Measurements from ENCODE around the gene NRROS. TPM values are rescaled to one million over a fixed set of nuclear protein-coding genes. Genes with fewer than 3 reads are reported as not detected.

The NRROS gene
- total RNA-seq, 1 experiment from 2014 or later: 1.5 TPM

DNA sequence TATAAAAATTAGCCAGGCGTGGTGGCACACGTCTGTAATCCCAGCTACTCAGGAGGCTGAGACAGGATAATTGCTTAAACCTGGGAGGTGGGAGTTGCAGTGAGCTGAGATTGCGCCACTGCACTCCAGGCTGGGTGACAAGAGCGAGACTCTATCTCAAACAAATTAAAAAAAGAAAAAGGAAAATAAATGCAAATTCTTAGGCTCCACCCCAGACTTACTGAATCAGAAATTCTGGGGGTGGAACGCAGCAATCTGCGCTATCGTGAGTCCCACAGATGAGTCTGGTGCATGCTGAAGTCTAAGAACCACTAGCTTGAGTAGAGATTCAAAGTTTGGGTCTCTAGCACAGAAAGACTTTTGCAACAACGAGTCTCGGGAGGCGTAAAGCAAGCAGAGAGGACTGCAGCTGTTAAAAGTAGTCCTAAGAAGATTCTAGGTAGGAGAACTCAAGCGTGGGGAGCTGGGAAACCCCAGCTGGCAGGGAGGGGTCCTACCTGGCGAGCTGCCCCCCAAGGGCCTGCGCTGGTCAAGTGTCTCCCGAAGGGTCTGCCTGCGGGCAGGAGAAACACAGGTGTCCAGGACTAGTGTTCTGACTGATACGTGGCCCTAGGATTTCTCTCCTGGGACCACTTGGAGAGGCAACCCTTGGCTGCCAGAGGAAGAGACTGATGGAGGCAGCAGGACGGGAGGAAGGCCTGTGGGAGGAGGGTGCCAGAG, 50.6 kb downstream of the NRROS start:
- no peaks in the 10 kb centered on the region for H3K4me1 Mint-ChIP-seq (ENCODE audit: low read depth, unreplicated experiment)
- H3K4me1 ChIP-seq: no peaks in the 10 kb centered on the region
- H3K27ac Mint-ChIP-seq (ENCODE audit: unreplicated experiment): no peak overlapping the region
- no peaks in the 10 kb centered on the region for H3K9me3 Mint-ChIP-seq (ENCODE audit: unreplicated experiment)
- POLR2A ChIA-PET: no interaction called here
- CTCF ChIA-PET: interaction anchor here (0.6 kb wide), 1 partner anchor 161 kb away, joined by 3 read pairs; no protein-coding TSS in a partner anchor
- H3K36me3 ChIP-seq (ENCODE audit: control insufficient read depth, insufficient read depth, low read length): no peaks in the 10 kb centered on the region
- no peaks in the 10 kb centered on the region for H3K27me3 ChIP-seq (replicated peaks; ENCODE audit: control insufficient read depth, insufficient read depth, low read length)
- no peaks in the 10 kb centered on the region for H3K9me3 ChIP-seq
- no peak overlapping the region for H3K4me3 ChIP-seq (ENCODE audit: low read depth, low read length)
- H3K4me3 Mint-ChIP-seq (ENCODE audit: unreplicated experiment): no peak overlapping the region
- BruUV-seq (replicated peaks): no TSS peak
- DNase-seq: no peak
- TF ChIP-seq, protein P1, sequence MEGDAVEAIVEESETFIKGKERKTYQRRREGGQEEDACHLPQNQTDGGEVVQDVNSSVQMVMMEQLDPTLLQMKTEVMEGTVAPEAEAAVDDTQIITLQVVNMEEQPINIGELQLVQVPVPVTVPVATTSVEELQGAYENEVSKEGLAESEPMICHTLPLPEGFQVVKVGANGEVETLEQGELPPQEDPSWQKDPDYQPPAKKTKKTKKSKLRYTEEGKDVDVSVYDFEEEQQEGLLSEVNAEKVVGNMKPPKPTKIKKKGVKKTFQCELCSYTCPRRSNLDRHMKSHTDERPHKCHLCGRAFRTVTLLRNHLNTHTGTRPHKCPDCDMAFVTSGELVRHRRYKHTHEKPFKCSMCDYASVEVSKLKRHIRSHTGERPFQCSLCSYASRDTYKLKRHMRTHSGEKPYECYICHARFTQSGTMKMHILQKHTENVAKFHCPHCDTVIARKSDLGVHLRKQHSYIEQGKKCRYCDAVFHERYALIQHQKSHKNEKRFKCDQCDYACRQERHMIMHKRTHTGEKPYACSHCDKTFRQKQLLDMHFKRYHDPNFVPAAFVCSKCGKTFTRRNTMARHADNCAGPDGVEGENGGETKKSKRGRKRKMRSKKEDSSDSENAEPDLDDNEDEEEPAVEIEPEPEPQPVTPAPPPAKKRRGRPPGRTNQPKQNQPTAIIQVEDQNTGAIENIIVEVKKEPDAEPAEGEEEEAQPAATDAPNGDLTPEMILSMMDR (IDR thresholded peaks at IDR 0.05; ENCODE audit: insufficient read depth in 1 of 2, low read depth in 1 of 2, low read length in 1 of 2, severe bottlenecking in 1 of 2, unreplicated experiment in 1 of 2): no peak
- intact Hi-C loops (cut with micrococcal nuclease; ENCODE audit: unreplicated experiment): no loop called here
- H3K36me3 Mint-ChIP-seq (ENCODE audit: insufficient read depth, unreplicated experiment): no peaks in the 10 kb centered on the region
- H3K27me3 Mint-ChIP-seq (ENCODE audit: insufficient read depth, unreplicated experiment): no peaks in the 10 kb centered on the region

GRCh38 chr3:196691386-196691785, 51.9 kb downstream of the NRROS start:
- no peak overlapping the region for H3K4me3 Mint-ChIP-seq (ENCODE audit: unreplicated experiment)
- Histone ChIP-seq H3K36me3 (ENCODE audit: control insufficient read depth, insufficient read depth, low read length) (no peaks in the 10 kb centered on the region), H3K9me3 (no peaks in the 10 kb centered on the region), H3K4me3 (ENCODE audit: low read depth, low read length) (no peak overlapping the region), H3K27me3 (replicated peaks; ENCODE audit: control insufficient read depth, insufficient read depth, low read length) (no peaks in the 10 kb centered on the region), H3K4me1 (no peaks in the 10 kb centered on the region)
- peaks cover 5% of the 10 kb centered on the region for H3K36me3 Mint-ChIP-seq (ENCODE audit: insufficient read depth, unreplicated experiment)
- TF ChIP-seq, protein P1 (IDR thresholded peaks at IDR 0.05; ENCODE audit: insufficient read depth in 1 of 2, low read depth in 1 of 2, low read length in 1 of 2, severe bottlenecking in 1 of 2, unreplicated experiment in 1 of 2): no peak
- H3K9me3 Mint-ChIP-seq (ENCODE audit: unreplicated experiment): no peaks in the 10 kb centered on the region
- no peaks in the 10 kb centered on the region for H3K4me1 Mint-ChIP-seq (ENCODE audit: low read depth, unreplicated experiment)
- ChIA-PET POLR2A (no interaction called here), CTCF (interaction anchor here (0.6 kb wide), 1 partner anchor 236 kb away, joined by 6 read pairs; no protein-coding TSS in a partner anchor)
- DNase-seq: no peak
- no TSS peak for BruUV-seq (replicated peaks)
- intact Hi-C loops (cut with micrococcal nuclease; ENCODE audit: unreplicated experiment): no loop called here
- H3K27me3 Mint-ChIP-seq (ENCODE audit: insufficient read depth, unreplicated experiment): no peaks in the 10 kb centered on the region
- H3K27ac Mint-ChIP-seq (ENCODE audit: unreplicated experiment): no peak overlapping the region

- Mint-ChIP-seq H3K27ac (ENCODE audit: unreplicated experiment) (no peak overlapping the region), H3K9me3 (ENCODE audit: unreplicated experiment) (no peaks in the 10 kb centered on the region), H3K27me3 (ENCODE audit: insufficient read depth, unreplicated experiment) (no peaks in the 10 kb centered on the region), H3K4me1 (ENCODE audit: low read depth, unreplicated experiment) (no peaks in the 10 kb centered on the region), H3K4me3 (ENCODE audit: unreplicated experiment) (no peak overlapping the region), H3K36me3 (ENCODE audit: insufficient read depth, unreplicated experiment) (peaks cover 5% of the 10 kb centered on the region)
- no peaks in the 10 kb centered on the region for H3K9me3 ChIP-seq
- no peaks in the 10 kb centered on the region for H3K27me3 ChIP-seq (replicated peaks; ENCODE audit: control insufficient read depth, insufficient read depth, low read length)
- intact Hi-C loops (cut with micrococcal nuclease; ENCODE audit: unreplicated experiment): no loop called here
- TF ChIP-seq, protein P1 (IDR thresholded peaks at IDR 0.05; ENCODE audit: insufficient read depth in 1 of 2, low read depth in 1 of 2, low read length in 1 of 2, severe bottlenecking in 1 of 2, unreplicated experiment in 1 of 2): no peak
- no TSS peak for BruUV-seq (replicated peaks)
- DNase-seq: no peak
- no peaks in the 10 kb centered on the region for H3K36me3 ChIP-seq (ENCODE audit: control insufficient read depth, insufficient read depth, low read length)
- no peaks in the 10 kb centered on the region for H3K4me1 ChIP-seq
- ChIA-PET POLR2A (no interaction called here), CTCF (interaction anchor here (0.6 to 0.7 kb wide), 2 partner anchors 248 to 573 kb away, joined by 3 to 4 read pairs; no protein-coding TSS in a partner anchor)
- H3K4me3 ChIP-seq (ENCODE audit: low read depth, low read length): no peak overlapping the region
Observed at GRCh38 chr3:196694202-196694638, 54.7 kb downstream of the NRROS start.

All from Caco-2 (cell line).